SU-DHL-6 (cell line): Measurements from ENCODE around the gene NYNRIN.

Experiments used
- EZH2phosphoT487 ChIP-seq: fragments of 200-600 bp; sonication (generic), shearing (Covaris generic); conservative IDR thresholded peaks from 2 replicates; pipeline ENCODE4 v1.6.1; 2018; ENCODE audit warnings: mild to moderate bottlenecking, antibody characterized with exemption, low read length, moderate library complexity, mixed read lengths
- TF ChIP-seq, protein P1 (sequence below): fragments of 200-600 bp; sonication (generic); IDR thresholded peaks from one replicate; pipeline ENCODE4 v1.5.1; 2017; ENCODE audit warnings: antibody characterized with exemption, mild to moderate bottlenecking, low read length, moderate library complexity; ENCODE audit not compliant: insufficient read depth, poor library complexity, severe bottlenecking

DNA sequence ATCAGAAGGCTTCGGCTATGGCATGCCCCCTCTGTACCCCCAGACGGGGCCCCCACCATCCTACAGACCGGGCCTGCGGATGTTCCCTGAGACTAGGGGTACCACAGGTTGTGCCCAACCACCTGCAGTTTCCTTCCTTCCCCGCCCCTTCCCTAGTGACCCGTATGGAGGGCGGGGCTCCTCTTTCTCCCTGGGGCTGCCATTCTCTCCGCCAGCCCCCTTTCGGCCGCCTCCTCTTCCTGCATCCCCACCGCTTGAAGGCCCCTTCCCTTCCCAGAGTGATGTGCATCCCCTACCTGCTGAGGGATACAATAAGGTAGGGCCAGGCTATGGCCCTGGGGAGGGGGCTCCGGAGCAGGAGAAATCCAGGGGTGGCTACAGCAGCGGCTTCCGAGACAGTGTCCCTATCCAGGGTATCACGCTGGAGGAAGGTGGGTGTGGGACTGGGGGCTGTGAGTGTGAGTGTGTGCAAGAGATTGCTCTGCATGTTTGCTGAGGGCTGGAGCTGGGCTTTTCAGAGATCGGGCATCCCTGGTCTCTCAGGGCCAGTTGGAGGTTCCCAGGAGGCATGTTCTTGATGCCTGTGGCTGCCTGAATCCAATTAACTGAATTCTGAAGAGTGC, 22.2 kb upstream of the NYNRIN start:
- no peak for TF ChIP-seq EZH2phosphoT487
- TF ChIP-seq, protein P1, sequence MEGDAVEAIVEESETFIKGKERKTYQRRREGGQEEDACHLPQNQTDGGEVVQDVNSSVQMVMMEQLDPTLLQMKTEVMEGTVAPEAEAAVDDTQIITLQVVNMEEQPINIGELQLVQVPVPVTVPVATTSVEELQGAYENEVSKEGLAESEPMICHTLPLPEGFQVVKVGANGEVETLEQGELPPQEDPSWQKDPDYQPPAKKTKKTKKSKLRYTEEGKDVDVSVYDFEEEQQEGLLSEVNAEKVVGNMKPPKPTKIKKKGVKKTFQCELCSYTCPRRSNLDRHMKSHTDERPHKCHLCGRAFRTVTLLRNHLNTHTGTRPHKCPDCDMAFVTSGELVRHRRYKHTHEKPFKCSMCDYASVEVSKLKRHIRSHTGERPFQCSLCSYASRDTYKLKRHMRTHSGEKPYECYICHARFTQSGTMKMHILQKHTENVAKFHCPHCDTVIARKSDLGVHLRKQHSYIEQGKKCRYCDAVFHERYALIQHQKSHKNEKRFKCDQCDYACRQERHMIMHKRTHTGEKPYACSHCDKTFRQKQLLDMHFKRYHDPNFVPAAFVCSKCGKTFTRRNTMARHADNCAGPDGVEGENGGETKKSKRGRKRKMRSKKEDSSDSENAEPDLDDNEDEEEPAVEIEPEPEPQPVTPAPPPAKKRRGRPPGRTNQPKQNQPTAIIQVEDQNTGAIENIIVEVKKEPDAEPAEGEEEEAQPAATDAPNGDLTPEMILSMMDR, result no peak
